ENCODE measurements around the gene PMAIP1.

DNA sequence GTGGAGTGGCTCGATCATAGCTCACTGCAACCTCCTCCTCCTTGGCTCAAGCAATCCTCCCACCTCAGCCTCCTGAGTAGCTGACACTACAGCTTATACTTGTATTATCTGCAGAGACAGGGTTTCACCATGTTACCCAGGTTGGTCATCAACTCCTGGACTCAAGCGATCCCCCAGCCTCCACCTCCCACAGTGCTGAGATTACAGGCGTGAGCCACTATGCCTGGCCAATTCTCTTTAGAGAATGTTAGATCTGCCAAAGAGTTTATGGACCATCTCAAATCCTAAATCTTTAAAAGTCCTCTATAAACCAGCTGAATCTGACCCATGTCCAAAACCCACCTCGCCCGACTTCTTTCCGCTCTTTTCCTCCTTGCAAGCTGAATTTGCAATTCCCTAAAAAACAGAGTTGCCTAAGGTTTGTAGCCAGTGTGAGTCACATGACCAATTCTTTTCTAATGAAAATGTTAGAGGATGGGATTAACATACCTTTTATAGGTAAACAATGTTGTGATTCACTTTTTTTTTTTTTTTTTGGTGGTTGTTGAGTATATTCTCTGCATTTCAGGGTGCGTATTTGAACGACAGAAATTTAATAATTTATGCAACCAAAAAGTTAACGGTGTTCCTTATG lies 2.4 kb upstream of the PMAIP1 start:
- TF ChIP-seq, protein P1, sequence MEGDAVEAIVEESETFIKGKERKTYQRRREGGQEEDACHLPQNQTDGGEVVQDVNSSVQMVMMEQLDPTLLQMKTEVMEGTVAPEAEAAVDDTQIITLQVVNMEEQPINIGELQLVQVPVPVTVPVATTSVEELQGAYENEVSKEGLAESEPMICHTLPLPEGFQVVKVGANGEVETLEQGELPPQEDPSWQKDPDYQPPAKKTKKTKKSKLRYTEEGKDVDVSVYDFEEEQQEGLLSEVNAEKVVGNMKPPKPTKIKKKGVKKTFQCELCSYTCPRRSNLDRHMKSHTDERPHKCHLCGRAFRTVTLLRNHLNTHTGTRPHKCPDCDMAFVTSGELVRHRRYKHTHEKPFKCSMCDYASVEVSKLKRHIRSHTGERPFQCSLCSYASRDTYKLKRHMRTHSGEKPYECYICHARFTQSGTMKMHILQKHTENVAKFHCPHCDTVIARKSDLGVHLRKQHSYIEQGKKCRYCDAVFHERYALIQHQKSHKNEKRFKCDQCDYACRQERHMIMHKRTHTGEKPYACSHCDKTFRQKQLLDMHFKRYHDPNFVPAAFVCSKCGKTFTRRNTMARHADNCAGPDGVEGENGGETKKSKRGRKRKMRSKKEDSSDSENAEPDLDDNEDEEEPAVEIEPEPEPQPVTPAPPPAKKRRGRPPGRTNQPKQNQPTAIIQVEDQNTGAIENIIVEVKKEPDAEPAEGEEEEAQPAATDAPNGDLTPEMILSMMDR (IDR thresholded peaks at IDR 0.05), result no peak
- no peak for TF ChIP-seq POLR2A (IDR thresholded peaks at IDR 0.05)
